Endodermal cell (in vitro differentiated cells): Measurements from ENCODE around the gene GADD45G. TPM values are rescaled to one million over a fixed set of nuclear protein-coding genes. Genes with fewer than 3 reads are reported as not detected.

ENCODE experiments used
- DNase-seq: peaks from one replicate; pipeline ENCODE4 v3.0.0-alpha.2; 2017
- H3K27ac ChIP-seq: 2 replicates; pipeline ENCODE4 v1.5.1; 2013; ENCODE audit warnings: mild to moderate bottlenecking, low read depth, low read length, moderate library complexity
- H3K27me3 ChIP-seq: 2 replicates; pipeline ENCODE4 v1.6.1; 2013; ENCODE audit warnings: mild to moderate bottlenecking, low read length, moderate library complexity; ENCODE audit not compliant: insufficient read depth, control insufficient read depth, poor library complexity, severe bottlenecking
- H3K36me3 ChIP-seq: 2 replicates; pipeline ENCODE4 v1.7.0; 2013; ENCODE audit warnings: mild to moderate bottlenecking, low read length, moderate library complexity; ENCODE audit not compliant: control insufficient read depth, insufficient read depth
- H3K4me1 ChIP-seq: one replicate; pipeline ENCODE4 v1.7.0; 2013; ENCODE audit warnings: low read length; ENCODE audit not compliant: control insufficient read depth, insufficient read depth
- H3K4me3 ChIP-seq: 2 replicates; pipeline ENCODE4 v1.5.1; 2013; ENCODE audit warnings: mild to moderate bottlenecking, low read length, moderate library complexity
- H3K9ac ChIP-seq: 2 replicates; pipeline ENCODE4 v1.6.1; 2013; ENCODE audit warnings: mild to moderate bottlenecking, low read length, moderate library complexity; ENCODE audit not compliant: poor library complexity, severe bottlenecking; ENCODE audit errors: extremely low read depth
- H3K9me3 ChIP-seq: 2 replicates; pipeline ENCODE4 v1.6.1; 2013; ENCODE audit warnings: mild to moderate bottlenecking, low read length, moderate library complexity; ENCODE audit not compliant: control insufficient read depth
- H3K27ac Mint-ChIP-seq: 2 replicates; pipeline ENCODE4 v1.8.0; 2020; ENCODE audit warnings: mixed read lengths
- H3K27me3 Mint-ChIP-seq: 2 replicates; pipeline ENCODE4 v1.8.0; 2021; ENCODE audit warnings: mild to moderate bottlenecking, mixed read lengths; ENCODE audit not compliant: insufficient read depth
- H3K36me3 Mint-ChIP-seq: 2 replicates; pipeline ENCODE4 v1.8.0; 2020; ENCODE audit warnings: low read depth, mixed read lengths
- H3K4me1 Mint-ChIP-seq: 2 replicates; pipeline ENCODE4 v1.8.0; 2020; ENCODE audit warnings: mixed read lengths
- H3K4me3 Mint-ChIP-seq: 2 replicates; pipeline ENCODE4 v1.8.0; 2020; ENCODE audit warnings: mild to moderate bottlenecking, moderate library complexity, mixed read lengths
- H3K9me3 Mint-ChIP-seq: 2 replicates; pipeline ENCODE4 v1.8.0; 2020; ENCODE audit warnings: mild to moderate bottlenecking, mixed read lengths
- CTCF ChIP-seq: fragments of 200-600 bp; sonication (generic); conservative IDR thresholded peaks from 2 replicates; pipeline ENCODE4 v1.5.0; 2021; ENCODE audit warnings: antibody characterized with exemption, mild to moderate bottlenecking
- WGBS, 2 experiments: methylation state at CpG; one replicate each; pipeline versions ENCODE4 v1.1.5 to v1.1.7; 2013; ENCODE audit warnings: missing lambda C conversion rate in 2 of 2, mixed read lengths in 1 of 2; ENCODE audit not compliant: insufficient coverage in 1 of 2, insufficient read length in 1 of 2; 5-methylcytosine and 5-hydroxymethylcytosine counted together
- total RNA-seq, 2 donors: library from RNA; stranded (reverse); fragmentation: NEBNext Ultra II Directional in 1 of 2; extraction: Animal tissue kit (Norgen Biotek cat#: 25700) in 1 of 2; gene quantifications; 2 replicates in 1 of 2; 3 replicates in 1 of 2; pipeline ENCODE4 v1.2.1, GENCODE V29; 2021

The GADD45G gene
- total RNA-seq, 2 donors from 2014 or later = 5.1 to 9.6 TPM

GRCh38 chr9:89640361-89640760, 35.5 kb downstream of the GADD45G start:
- Histone ChIP-seq H3K4me3 (no peak overlapping the region), H3K9ac (no peak overlapping the region), H3K9me3 (no peaks in the 10 kb centered on the region), H3K4me1 (peaks cover 18% of the 10 kb centered on the region), H3K27ac (no peak overlapping the region), H3K36me3 (no peaks in the 10 kb centered on the region), H3K27me3 (no peaks in the 10 kb centered on the region)
- no peak overlapping the region for H3K27ac Mint-ChIP-seq
- no peak for TF ChIP-seq CTCF
- peaks cover 21% of the 10 kb centered on the region for H3K4me1 Mint-ChIP-seq
- H3K4me3 Mint-ChIP-seq = no peak overlapping the region
- no peaks in the 10 kb centered on the region for H3K36me3 Mint-ChIP-seq
- no peaks in the 10 kb centered on the region for H3K9me3 Mint-ChIP-seq
- WGBS, 2 experiments = 96% methylated on average over 4 to 11 of the region's 11 CpGs
- peaks cover 6% of the 10 kb centered on the region for H3K27me3 Mint-ChIP-seq
- no peak for DNase-seq

- Histone ChIP-seq H3K9ac (no peak overlapping the region), H3K9me3 (no peaks in the 10 kb centered on the region), H3K4me3 (no peak overlapping the region), H3K4me1 (peaks cover 16% of the 10 kb centered on the region), H3K27ac (no peak overlapping the region), H3K36me3 (no peaks in the 10 kb centered on the region), H3K27me3 (no peaks in the 10 kb centered on the region)
- no peak for TF ChIP-seq CTCF
- H3K36me3 Mint-ChIP-seq = no peaks in the 10 kb centered on the region
- 95 to 96% methylated on average over 4 to 8 of the region's 8 CpGs for WGBS, 2 experiments
- peaks cover 6% of the 10 kb centered on the region for H3K27me3 Mint-ChIP-seq
- no peak for DNase-seq
- H3K4me1 Mint-ChIP-seq = peaks cover 21% of the 10 kb centered on the region
- no peak overlapping the region for H3K27ac Mint-ChIP-seq
- H3K9me3 Mint-ChIP-seq = no peaks in the 10 kb centered on the region
- no peak overlapping the region for H3K4me3 Mint-ChIP-seq
These were observed 36.0 kb downstream of the GADD45G start for GRCh38 chr9:89640801-89641200.

GRCh38 chr9:89641980-89642379, 37.2 kb downstream of the GADD45G start:
- Mint-ChIP-seq H3K4me1 (peaks cover 21% of the 10 kb centered on the region), H3K27ac (no peak overlapping the region), H3K27me3 (peaks cover 6% of the 10 kb centered on the region), H3K4me3 (no peak overlapping the region), H3K36me3 (no peaks in the 10 kb centered on the region), H3K9me3 (no peaks in the 10 kb centered on the region)
- Histone ChIP-seq H3K9ac (no peak overlapping the region), H3K4me1 (peaks cover 16% of the 10 kb centered on the region), H3K27ac (no peak overlapping the region), H3K9me3 (no peaks in the 10 kb centered on the region), H3K27me3 (no peaks in the 10 kb centered on the region), H3K36me3 (no peaks in the 10 kb centered on the region), H3K4me3 (no peak overlapping the region)
- no peak for TF ChIP-seq CTCF
- no peak for DNase-seq
- WGBS, 2 experiments = 73 to 77% methylated on average over 1 to 4 of the region's 4 CpGs
